GM12892 (cell line): ENCODE results near the gene PLEKHH2.

Experiments
- POLR2A ChIP-seq: IDR thresholded peaks from 2 replicates; pipeline ENCODE4 v1.6.1; 2011; ENCODE audit warnings: low read depth, low read length, control low read depth
- POLR2AphosphoS5 ChIP-seq: IDR thresholded peaks from 2 replicates; pipeline ENCODE4 v1.6.1; 2011; ENCODE audit warnings: low read depth, low read length, control low read depth
- TAF1 ChIP-seq: IDR thresholded peaks from 2 replicates; pipeline ENCODE4 v1.6.1; 2011; ENCODE audit warnings: low read depth, mild to moderate bottlenecking, control low read depth, low read length, borderline replicate concordance

DNA sequence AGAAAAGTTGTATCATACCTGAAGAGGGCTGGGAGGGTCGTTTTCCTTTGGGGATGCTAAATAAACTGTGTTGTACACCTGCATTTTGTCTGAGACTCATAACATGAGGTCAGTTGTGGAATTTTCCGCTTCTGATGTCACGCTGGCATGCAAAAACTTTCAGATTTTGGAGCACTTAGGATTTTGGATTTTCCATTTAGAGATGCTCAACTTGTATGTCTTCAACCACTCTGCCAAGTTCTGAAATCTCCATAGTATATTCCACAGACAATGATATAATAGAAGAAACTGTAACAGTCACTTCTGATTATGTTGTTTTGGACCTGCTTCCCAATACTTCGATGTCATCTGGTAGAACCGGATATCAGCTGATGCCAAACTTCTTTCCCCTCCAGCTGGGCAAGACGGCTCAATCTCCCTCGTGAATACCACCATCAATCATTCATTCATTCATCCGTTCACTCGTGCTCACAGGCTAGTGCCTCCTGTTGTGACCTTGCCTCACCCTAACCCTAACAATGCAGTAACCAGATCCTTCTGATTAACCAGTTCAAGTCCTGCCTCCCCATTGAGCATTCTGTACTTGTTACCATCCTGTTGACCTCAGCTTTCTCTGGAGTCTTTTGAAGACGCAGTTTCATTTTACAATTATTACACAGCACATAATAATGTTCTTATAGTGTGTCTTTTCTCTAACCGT is 5.3 kb upstream of the PLEKHH2 start:
- TF ChIP-seq POLR2A (no peak), TAF1 (no peak), POLR2AphosphoS5 (no peak)
